ENCODE data around the gene CDK5RAP1. TPM values are rescaled to one million over a fixed set of nuclear protein-coding genes. Genes with fewer than 3 reads are reported as not detected.

CDK5RAP1 gene
- total and polyA plus RNA-seq, 2 of the 4 experiments (the other 2 are of a cell fraction), result 23.9 to 28.1 TPM

DNA sequence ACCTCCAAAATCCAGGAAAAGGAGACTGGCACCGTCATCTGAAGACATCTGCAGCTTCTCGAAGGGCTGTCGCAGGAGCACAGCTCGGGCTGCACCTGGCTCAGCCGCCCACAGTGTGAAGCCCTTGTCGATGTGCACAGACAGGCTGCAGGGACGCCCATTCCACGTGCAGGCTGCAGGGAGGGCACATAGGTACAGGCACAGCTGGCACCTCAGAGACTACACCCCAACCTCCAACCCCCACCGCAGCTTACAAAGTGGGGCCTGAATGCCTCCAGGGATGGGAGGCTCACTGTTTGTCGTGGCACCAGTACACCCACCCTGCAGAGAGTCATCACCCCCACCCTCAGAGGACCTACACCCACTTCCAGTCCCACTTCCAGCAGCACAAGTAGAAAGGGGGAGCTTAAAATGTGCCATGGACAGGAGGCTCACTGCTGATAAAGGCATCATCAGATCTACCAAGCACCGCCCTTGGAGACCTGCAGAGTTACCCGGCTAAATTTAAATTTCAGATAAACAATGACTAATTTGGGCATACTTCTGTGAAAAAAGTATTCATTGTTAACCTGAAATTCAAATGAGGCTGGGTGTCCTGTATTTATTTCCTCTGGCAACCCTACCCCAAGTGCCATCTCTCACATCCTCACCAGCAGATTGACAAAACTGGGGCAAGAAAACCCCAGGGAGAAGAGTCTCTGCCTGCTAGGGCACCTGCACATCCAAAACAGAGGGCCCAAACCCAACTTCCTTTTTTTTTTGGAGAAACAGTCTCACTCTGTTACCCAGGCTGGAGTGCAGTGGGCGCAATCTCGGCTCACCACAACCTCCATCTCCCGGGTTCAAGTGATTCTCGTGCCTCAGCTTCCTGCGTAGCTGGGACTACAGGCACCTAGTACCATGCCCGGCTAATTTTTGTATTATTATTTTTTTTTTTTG lies 7.7 kb upstream of the CDK5RAP1 start (continued):
- TF ChIP-seq, protein P1, sequence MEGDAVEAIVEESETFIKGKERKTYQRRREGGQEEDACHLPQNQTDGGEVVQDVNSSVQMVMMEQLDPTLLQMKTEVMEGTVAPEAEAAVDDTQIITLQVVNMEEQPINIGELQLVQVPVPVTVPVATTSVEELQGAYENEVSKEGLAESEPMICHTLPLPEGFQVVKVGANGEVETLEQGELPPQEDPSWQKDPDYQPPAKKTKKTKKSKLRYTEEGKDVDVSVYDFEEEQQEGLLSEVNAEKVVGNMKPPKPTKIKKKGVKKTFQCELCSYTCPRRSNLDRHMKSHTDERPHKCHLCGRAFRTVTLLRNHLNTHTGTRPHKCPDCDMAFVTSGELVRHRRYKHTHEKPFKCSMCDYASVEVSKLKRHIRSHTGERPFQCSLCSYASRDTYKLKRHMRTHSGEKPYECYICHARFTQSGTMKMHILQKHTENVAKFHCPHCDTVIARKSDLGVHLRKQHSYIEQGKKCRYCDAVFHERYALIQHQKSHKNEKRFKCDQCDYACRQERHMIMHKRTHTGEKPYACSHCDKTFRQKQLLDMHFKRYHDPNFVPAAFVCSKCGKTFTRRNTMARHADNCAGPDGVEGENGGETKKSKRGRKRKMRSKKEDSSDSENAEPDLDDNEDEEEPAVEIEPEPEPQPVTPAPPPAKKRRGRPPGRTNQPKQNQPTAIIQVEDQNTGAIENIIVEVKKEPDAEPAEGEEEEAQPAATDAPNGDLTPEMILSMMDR (conservative IDR thresholded peaks at IDR 0.05; ENCODE audit: low read depth, low read length), result no peak

DNA sequence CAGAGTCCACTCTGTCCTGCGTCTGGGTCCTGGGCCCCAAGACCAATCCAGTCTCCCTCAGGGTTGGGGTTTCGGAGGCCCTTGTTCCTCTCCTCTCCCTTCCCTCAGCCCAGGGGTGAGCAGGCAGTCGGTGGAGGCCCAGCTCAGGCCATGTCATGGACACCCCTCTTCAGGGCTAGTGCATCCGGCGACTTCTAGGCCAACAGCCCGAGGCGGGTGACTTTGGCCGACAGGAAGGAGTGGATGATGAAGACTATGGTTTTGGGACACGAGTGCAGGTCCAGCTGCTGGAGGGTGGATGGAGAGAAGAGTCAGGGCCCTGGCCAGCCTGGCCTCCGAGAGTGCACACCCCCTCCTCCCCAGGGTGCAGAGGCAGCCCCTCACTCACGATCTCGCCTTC lies 7.0 kb upstream of the CDK5RAP1 start:
- H2AFZ ChIP-seq (replicated peaks; ENCODE audit: low read length, poor library complexity), result no peak overlapping the region
- H3K27ac ChIP-seq (ENCODE audit: insufficient read depth, low read length), result no peak overlapping the region
- BruUV-seq (replicated peaks), result no TSS peak
- 90% methylated on average over 2 of the region's 12 CpGs; no CpG with 5 or more reads in 1 of the 2 experiments for WGBS, 2 experiments (ENCODE audit: extremely low coverage in 2 of 2, insufficient read length in 1 of 2)
- H3K4ac ChIP-seq (ENCODE audit: low read depth, low read length), result no peak overlapping the region; the same call in 1 of the 2 replicates
- in situ Hi-C loops (cut with MboI; ENCODE audit: low sequenced_read_pairs) (no loop called here), intact Hi-C loops (cut with micrococcal nuclease) (no loop called here), dilution Hi-C loops (cut with HindIII; ENCODE audit: low sequenced_read_pairs, unreplicated experiment) (no loop called here)
- H2BK120ac ChIP-seq (ENCODE audit: low read depth, low read length), result no peak overlapping the region
- H2BK5ac ChIP-seq (ENCODE audit: low read depth, low read length, poor library complexity, severe bottlenecking), result no peak overlapping the region
- no peak overlapping the region for H3K56ac ChIP-seq (ENCODE audit: extremely low read depth, insufficient read depth, low read length)
- ATAC-seq (ENCODE audit: low read depth) (peak; percentile 15), DNase-seq (no peak)
- H3K36me3 ChIP-seq (ENCODE audit: control insufficient read depth, insufficient read depth, low read length), result peaks cover 19% of the 10 kb centered on the region
- no peak overlapping the region for H3K14ac ChIP-seq (replicated peaks; ENCODE audit: low read depth, low read length)
- H2BK15ac ChIP-seq (ENCODE audit: low read depth, low read length), result no peak overlapping the region
- no peak overlapping the region for H4K5ac ChIP-seq (ENCODE audit: low read depth, low read length)
- H3K9me3 ChIP-seq (ENCODE audit: control insufficient read depth, insufficient read depth, low read length), result peaks cover 3% of the 10 kb centered on the region; the same call in 1 of the 2 replicates
- H3K9ac ChIP-seq (ENCODE audit: low read depth, low read length), result no peak overlapping the region
- H2BK20ac ChIP-seq (ENCODE audit: low read depth, low read length), result no peak overlapping the region
- no peaks in the 10 kb centered on the region for H3K27me3 ChIP-seq (ENCODE audit: control insufficient read depth, insufficient read depth, low read length)
- no peaks in the 10 kb centered on the region for H4K20me1 ChIP-seq (ENCODE audit: insufficient read depth, low read length)
- H2AK5ac ChIP-seq (ENCODE audit: low read depth, low read length), result no peak overlapping the region
- no peak overlapping the region for H3K4me2 ChIP-seq (ENCODE audit: low read depth, low read length)
- H4K91ac ChIP-seq (ENCODE audit: insufficient read depth, low read depth, low read length), result no peak overlapping the region; the same call in 1 of the 2 replicates
- no peak overlapping the region for H3K4me3 ChIP-seq (ENCODE audit: insufficient read depth, low read depth, low read length)
- H3K4me1 ChIP-seq (ENCODE audit: control insufficient read depth, insufficient read depth, low read length), result peaks cover 7% of the 10 kb centered on the region
- ChIA-PET CTCF (no interaction called here), POLR2A (ENCODE audit: unreplicated experiment) (no interaction called here)
- H4K8ac ChIP-seq (ENCODE audit: low read depth in 2 of 2, low read length in 2 of 2), result no peak overlapping the region
- H2AK9ac ChIP-seq (replicated peaks; ENCODE audit: low read depth, low read length, poor library complexity), result no peak overlapping the region
- peaks cover 4 to 18% of the 10 kb centered on the region in 2 experiments; a peak in 3 of 4 replicates for H3K79me1 ChIP-seq (ENCODE audit: low read depth in 1 of 2, low read length in 2 of 2)
- peaks cover 7% of the 10 kb centered on the region for H3K9me1 ChIP-seq (ENCODE audit: insufficient read depth, low read length)
- H3K23ac ChIP-seq (ENCODE audit: low read depth, low read length), result no peak overlapping the region
- no peak overlapping the region for H3K18ac ChIP-seq (ENCODE audit: low read depth, low read length)
- TF ChIP-seq, protein P1 (conservative IDR thresholded peaks at IDR 0.05; ENCODE audit: low read depth, low read length), result no peak
- no peak for TF ChIP-seq SMC3 (IDR thresholded peaks at IDR 0.05; ENCODE audit: low read depth, low read length)
- TF ChIP-seq MXI1 (IDR thresholded peaks at IDR 0.05; ENCODE audit: borderline replicate concordance, low read depth, low read length), result no peak
- TF ChIP-seq, protein P2, sequence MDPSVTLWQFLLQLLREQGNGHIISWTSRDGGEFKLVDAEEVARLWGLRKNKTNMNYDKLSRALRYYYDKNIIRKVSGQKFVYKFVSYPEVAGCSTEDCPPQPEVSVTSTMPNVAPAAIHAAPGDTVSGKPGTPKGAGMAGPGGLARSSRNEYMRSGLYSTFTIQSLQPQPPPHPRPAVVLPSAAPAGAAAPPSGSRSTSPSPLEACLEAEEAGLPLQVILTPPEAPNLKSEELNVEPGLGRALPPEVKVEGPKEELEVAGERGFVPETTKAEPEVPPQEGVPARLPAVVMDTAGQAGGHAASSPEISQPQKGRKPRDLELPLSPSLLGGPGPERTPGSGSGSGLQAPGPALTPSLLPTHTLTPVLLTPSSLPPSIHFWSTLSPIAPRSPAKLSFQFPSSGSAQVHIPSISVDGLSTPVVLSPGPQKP (IDR thresholded peaks at IDR 0.05; ENCODE audit: borderline replicate concordance, low read depth, low read length), result no peak
- TF ChIP-seq RCOR1 (IDR thresholded peaks at IDR 0.05; ENCODE audit: insufficient replicate concordance, low read length), result no peak
- TF ChIP-seq MAFK (IDR thresholded peaks at IDR 0.05; ENCODE audit: low read depth, low read length), result no peak
- no peak for TF ChIP-seq CHD1 (IDR thresholded peaks at IDR 0.05; ENCODE audit: low read depth, low read length)
- no peak for TF ChIP-seq RFX5 (IDR thresholded peaks at IDR 0.05; ENCODE audit: low read depth, low read length)
- no peak for TF ChIP-seq CEBPB (IDR thresholded peaks at IDR 0.05; ENCODE audit: low read depth, low read length)

Measured in IMR-90 (cell line).